ENCODE measurements around the gene IQCE. TPM values are rescaled to one million over a fixed set of nuclear protein-coding genes. Genes with fewer than 3 reads are reported as not detected.

Gene IQCE
- total and polyA plus RNA-seq, 8 donors: 14.7 to 25.1 (median 19.1) TPM

- DNase-seq: no peak
- Histone ChIP-seq H3K4me3 (no peak overlapping the region), H3K9me3 (no peaks in the 10 kb centered on the region), H3K27me3 (no peaks in the 10 kb centered on the region), H3K27ac (no peak overlapping the region), H3K36me3 (peaks cover 0 to 45% of the 10 kb centered on the region in 2 donors), H3K4me1 (peaks cover 12 to 36% of the 10 kb centered on the region in 2 donors)
- no peak for ATAC-seq
- intact Hi-C loops (cut with DNase I): no loop called here
- TF ChIP-seq CTCF (IDR thresholded peaks at IDR 0.05): no peak
Observed at GRCh38 chr7:2551418-2551817, 7.4 kb upstream of the IQCE start.

DNA sequence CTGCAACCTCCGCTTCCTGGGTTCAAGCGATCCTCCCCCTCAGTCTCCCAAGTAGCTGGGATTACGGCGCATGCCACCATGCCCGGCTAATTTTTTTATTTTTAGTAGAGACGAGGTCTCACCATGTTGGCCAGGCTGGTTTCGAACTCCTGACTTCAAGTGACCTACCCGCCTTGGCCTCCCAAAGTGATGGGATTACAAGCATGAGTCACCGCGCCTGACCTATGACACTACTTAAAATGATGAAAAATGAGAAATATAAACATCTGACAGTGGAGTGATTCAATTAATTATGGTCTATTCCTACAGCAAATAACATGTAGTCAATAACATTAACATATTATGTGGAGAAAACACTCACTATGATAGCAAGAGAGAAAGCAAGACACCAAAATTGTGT, 5.7 kb upstream of the IQCE start:
- peaks cover 0 to 28% of the 10 kb centered on the region in 2 donors for H3K36me3 ChIP-seq
- H3K27ac ChIP-seq: no peak overlapping the region
- intact Hi-C loops (cut with DNase I): no loop called here
- no peak for TF ChIP-seq CTCF (IDR thresholded peaks at IDR 0.05)
- H3K4me3 ChIP-seq: no peak overlapping the region
- peaks cover 12 to 53% of the 10 kb centered on the region in 2 donors for H3K4me1 ChIP-seq
- ATAC-seq: no peak
- DNase-seq: no peak
- H3K9me3 ChIP-seq: no peaks in the 10 kb centered on the region
- no peaks in the 10 kb centered on the region for H3K27me3 ChIP-seq

GRCh38 chr7:2553831-2554581, 4.8 kb upstream of the IQCE start:
- no peak for TF ChIP-seq CTCF (IDR thresholded peaks at IDR 0.05)
- no peaks in the 10 kb centered on the region for H3K27me3 ChIP-seq
- ATAC-seq (no peak), DNase-seq (no peak)
- intact Hi-C loops (cut with DNase I): no loop called here
- peaks cover 12 to 59% of the 10 kb centered on the region in 2 donors for H3K4me1 ChIP-seq
- peaks cover 0 to 20% of the 10 kb centered on the region in 2 donors for H3K36me3 ChIP-seq
- peak overlapping the region in 1 of 2 donors; percentile 85 for H3K4me3 ChIP-seq
- no peaks in the 10 kb centered on the region for H3K9me3 ChIP-seq
- H3K27ac ChIP-seq: no peak overlapping the region

GRCh38 chr7:2554661-2555111, 4.1 kb upstream of the IQCE start:
- TF ChIP-seq CTCF (IDR thresholded peaks at IDR 0.05): no peak
- Histone ChIP-seq H3K36me3 (peaks cover 0 to 13% of the 10 kb centered on the region in 2 donors), H3K27ac (peak overlapping the region in 1 of 2 donors; percentile 99), H3K4me1 (peaks cover 12 to 60% of the 10 kb centered on the region in 2 donors), H3K27me3 (no peaks in the 10 kb centered on the region), H3K4me3 (peak overlapping the region; percentile 85 to 86), H3K9me3 (no peaks in the 10 kb centered on the region)
- no peak for DNase-seq
- no peak for ATAC-seq
- intact Hi-C loops (cut with DNase I): no loop called here

DNA sequence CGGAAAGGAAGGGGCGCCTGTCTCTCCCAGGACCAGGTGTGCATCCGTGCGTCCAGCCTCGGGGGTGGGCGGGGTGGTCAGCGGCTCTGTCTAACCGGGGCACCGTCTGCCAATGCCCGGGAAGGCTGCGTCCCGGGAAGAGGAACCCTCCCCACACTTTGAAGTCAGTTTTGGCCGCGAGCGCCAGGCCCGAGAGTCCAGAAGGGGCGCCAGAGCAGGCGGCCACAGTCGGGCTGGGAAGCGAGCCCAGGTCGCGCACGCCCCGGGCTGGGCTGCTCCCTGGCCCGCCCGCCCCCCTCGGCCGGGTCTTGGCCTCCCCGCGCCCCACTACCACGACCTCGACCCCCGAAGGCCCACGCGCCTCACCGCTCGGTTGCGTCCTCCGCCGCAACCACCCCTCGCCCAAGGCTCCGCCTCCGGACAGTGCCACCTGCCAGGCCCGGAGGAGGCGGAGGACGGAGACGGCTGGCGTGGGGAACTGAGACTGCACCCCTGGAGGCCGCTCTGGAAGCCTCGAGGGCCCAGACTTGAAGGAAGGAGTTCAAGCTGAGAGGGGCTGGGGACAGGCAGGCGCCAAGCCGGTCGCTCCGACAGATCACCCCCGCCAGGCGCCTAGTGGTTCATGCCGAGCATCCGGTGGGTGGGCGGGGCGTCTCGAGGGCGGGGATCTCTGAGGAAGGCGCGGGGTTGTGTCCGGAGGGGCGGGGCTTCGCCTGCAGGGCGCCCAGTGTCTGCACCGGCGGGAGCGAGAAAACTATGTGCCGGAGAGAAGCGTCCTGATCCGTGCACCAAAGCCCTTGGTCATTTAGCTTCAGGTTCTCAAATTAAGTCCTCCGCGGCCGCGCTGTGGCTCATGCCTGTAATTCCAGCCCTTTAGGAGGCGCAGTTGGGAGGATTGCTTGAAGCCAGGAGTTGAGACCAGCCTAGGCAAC, 3.4 kb upstream of the IQCE start, which contains the start of gene BRAT1:
BRAT1 (minus strand) TSS at position 404 of the 932 bp plus-strand sequence. CDS start 1,093 bp downstream, outside the sequence.
- no peaks in the 10 kb centered on the region for H3K9me3 ChIP-seq
- H3K4me3 ChIP-seq: peak within 1 kb of the TSS; percentile 85 to 86
- intact Hi-C loops (cut with DNase I): no loop called here
- ATAC-seq: peak; percentile 93
- peaks cover 0 to 9% of the 10 kb centered on the region in 2 donors for H3K36me3 ChIP-seq
- DNase-seq: peak; percentile 90 to 100 (median 96)
- peak in 1 of 2 donors; percentile 10 for TF ChIP-seq CTCF (IDR thresholded peaks at IDR 0.05)
- H3K27ac ChIP-seq: peak within 1 kb of the TSS; percentile 97 to 99
- no peaks in the 10 kb centered on the region for H3K27me3 ChIP-seq
- peaks cover 12 to 67% of the 10 kb centered on the region in 2 donors for H3K4me1 ChIP-seq

Measured in left lung (tissue), 10 donors.